Panc1 (cell line): ENCODE data around the gene MRPS23. TPM values are rescaled to one million over a fixed set of nuclear protein-coding genes. Genes with fewer than 3 reads are reported as not detected.

ENCODE experiments used
- ATAC-seq: fragments of 200-7000 bp; cut with Tn5 transposase; 2 replicates; pipeline ENCODE4 v1.9.1; 2020; ENCODE audit warnings: mild to moderate bottlenecking, moderate library complexity
- BruUV-seq: library from RNA; stranded (reverse); fragments of 400-500 nt; replicated peaks from 2 replicates; lab custom pipeline; 2021; lab: Mats Ljungman, UMichigan
- CTCF ChIA-PET: fragments of 300-600 bp; sonication (Branson Sonifier 250); formaldehyde crosslinking; loops from one replicate; lab custom pipeline; 2022; ENCODE audit warnings: antibody characterized with exemption; lab: Charles Lee
- POLR2A ChIA-PET: fragments of 300-600 bp; sonication (Branson Sonifier 250); formaldehyde crosslinking; loops from one replicate; lab custom pipeline; 2022; ENCODE audit warnings: antibody characterized with exemption; lab: Charles Lee
- DNase-seq: peaks from one replicate; pipeline ENCODE4 v3.0.0-alpha.2; 2010; ENCODE audit warnings: low read depth, low spot score
- H3K27ac ChIP-seq: 2 replicates; pipeline ENCODE4 v1.5.1; 2011; ENCODE audit warnings: mild to moderate bottlenecking, low read length, inconsistent platforms
- H3K27me3 ChIP-seq: fragments of 200-500 bp; sonication (Bioruptor generic); 2 replicates; pipeline ENCODE4 v1.6.0; 2014; ENCODE audit warnings: low read length, inconsistent platforms; ENCODE audit not compliant: control insufficient read depth, insufficient read depth
- H3K36me3 ChIP-seq: fragments of 200-500 bp; sonication (Bioruptor generic); 2 replicates; pipeline ENCODE4 v1.5.1; 2014; ENCODE audit warnings: inconsistent platforms, mild to moderate bottlenecking, low read length, moderate library complexity; ENCODE audit not compliant: control insufficient read depth, insufficient read depth
- H3K4me1 ChIP-seq: 2 replicates; pipeline ENCODE4 v1.5.1; 2011; ENCODE audit warnings: inconsistent platforms, mild to moderate bottlenecking, low read length, moderate library complexity; ENCODE audit not compliant: control insufficient read depth, insufficient read depth
- H3K4me3 ChIP-seq, 2 experiments: 2 replicates each; pipeline ENCODE4 v1.5.1; 2011 to 2012; ENCODE audit warnings: low read depth in 2 of 2, low read length in 2 of 2, mild to moderate bottlenecking in 2 of 2, inconsistent platforms in 1 of 2, moderate library complexity in 1 of 2
- H3K9me3 ChIP-seq: fragments of 200-500 bp; sonication (Bioruptor generic); 2 replicates; pipeline ENCODE4 v1.5.1; 2014; ENCODE audit warnings: low read depth, mild to moderate bottlenecking, inconsistent platforms, low read length, moderate library complexity; ENCODE audit not compliant: control insufficient read depth, insufficient read depth
- POLR2AphosphoS5 ChIP-seq: IDR thresholded peaks from 2 replicates; pipeline ENCODE4 v1.6.1; 2012; ENCODE audit warnings: mild to moderate bottlenecking, low read depth, low read length, moderate library complexity
- SIN3A ChIP-seq: IDR thresholded peaks from 2 replicates; pipeline ENCODE4 v1.6.1; 2012; ENCODE audit warnings: low read depth, mild to moderate bottlenecking, low read length, moderate library complexity, borderline replicate concordance; ENCODE audit not compliant: insufficient read depth
- TCF7L2 ChIP-seq: IDR thresholded peaks from 2 replicates; pipeline ENCODE4 v1.6.1; 2011; ENCODE audit warnings: mild to moderate bottlenecking, low read depth, low read length, inconsistent platforms
- in situ Hi-C: cut with HindIII; loops from 2 replicates; pipeline ENCODE4 v1.10.0; 2016; ENCODE audit warnings: low sequenced_read_pairs, low pct_unique_long_range_greater_than_20kb
- intact Hi-C: fragments of 100-400 bp; cut with micrococcal nuclease; formaldehyde crosslinking; loops from one replicate; pipeline ENCODE4 v1.10.0; 2022; ENCODE audit not compliant: unreplicated experiment
- total RNA-seq: library from RNA; stranded (reverse); gene quantifications from one replicate; pipeline ENCODE4 v1.2.1, GENCODE V29; 2021; ENCODE audit not compliant: unreplicated experiment
- TF ChIP-seq, protein P1 (sequence below): fragments of 450-650 bp; IDR thresholded peaks from 2 replicates; pipeline ENCODE4 v1.5.1; 2017; ENCODE audit warnings: mild to moderate bottlenecking
- TF ChIP-seq, protein P2 (sequence below), 2 experiments: IDR thresholded peaks; 2 replicates each; pipeline ENCODE4 v1.6.1; 2011 to 2012; ENCODE audit warnings: low read depth in 2 of 2, control low read depth in 1 of 2, low read length in 1 of 2, mild to moderate bottlenecking in 1 of 2, moderate library complexity in 1 of 2; ENCODE audit not compliant: insufficient read depth in 1 of 2

Gene MRPS23
- total RNA-seq, 1 experiment from 2014 or later = 85.4 TPM

DNA sequence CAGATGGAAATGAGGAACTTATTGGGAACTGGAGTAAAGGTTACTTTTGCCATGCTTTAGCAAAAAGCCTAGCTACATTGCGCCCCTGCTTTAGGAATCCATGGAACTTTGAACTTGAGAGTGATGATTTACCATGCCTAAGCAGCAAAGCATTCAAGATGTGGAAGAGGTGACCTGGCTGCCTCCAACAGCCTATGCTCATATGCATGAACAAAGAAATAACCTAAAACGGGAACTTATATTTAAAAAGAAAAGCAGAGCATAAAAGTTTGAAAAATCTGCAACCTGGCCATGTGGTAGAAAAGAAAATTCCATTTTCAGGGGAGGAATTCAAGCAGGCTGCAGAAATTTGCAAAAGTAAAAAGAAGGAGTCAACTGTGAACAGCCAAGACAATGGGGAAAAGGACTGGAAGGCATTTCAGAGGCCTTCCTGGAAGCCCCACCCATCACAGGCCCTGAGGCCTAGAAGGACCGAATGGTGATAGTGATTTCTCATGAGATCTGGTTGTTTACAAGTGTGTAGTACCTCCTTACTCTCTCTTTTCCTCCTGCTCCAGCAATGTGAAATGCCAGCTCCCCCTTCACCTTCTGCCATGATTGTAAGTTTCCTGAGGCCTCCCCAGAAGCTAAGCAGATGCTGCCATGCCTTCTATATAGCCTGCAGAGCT, 48.7 kb downstream of the MRPS23 start:
- no peak for DNase-seq
- intact Hi-C loops = no loop called here
- Histone ChIP-seq H3K9me3 (no peaks in the 10 kb centered on the region), H3K27ac (no peak overlapping the region), H3K4me1 (no peaks in the 10 kb centered on the region), H3K4me3 (no peak overlapping the region), H3K36me3 (no peaks in the 10 kb centered on the region), H3K27me3 (no peaks in the 10 kb centered on the region; the same call in 1 of the 2 replicates)
- BruUV-seq = no TSS peak
- TF ChIP-seq TCF7L2 (no peak), POLR2AphosphoS5 (no peak), SIN3A (no peak)
- TF ChIP-seq, protein P1, sequence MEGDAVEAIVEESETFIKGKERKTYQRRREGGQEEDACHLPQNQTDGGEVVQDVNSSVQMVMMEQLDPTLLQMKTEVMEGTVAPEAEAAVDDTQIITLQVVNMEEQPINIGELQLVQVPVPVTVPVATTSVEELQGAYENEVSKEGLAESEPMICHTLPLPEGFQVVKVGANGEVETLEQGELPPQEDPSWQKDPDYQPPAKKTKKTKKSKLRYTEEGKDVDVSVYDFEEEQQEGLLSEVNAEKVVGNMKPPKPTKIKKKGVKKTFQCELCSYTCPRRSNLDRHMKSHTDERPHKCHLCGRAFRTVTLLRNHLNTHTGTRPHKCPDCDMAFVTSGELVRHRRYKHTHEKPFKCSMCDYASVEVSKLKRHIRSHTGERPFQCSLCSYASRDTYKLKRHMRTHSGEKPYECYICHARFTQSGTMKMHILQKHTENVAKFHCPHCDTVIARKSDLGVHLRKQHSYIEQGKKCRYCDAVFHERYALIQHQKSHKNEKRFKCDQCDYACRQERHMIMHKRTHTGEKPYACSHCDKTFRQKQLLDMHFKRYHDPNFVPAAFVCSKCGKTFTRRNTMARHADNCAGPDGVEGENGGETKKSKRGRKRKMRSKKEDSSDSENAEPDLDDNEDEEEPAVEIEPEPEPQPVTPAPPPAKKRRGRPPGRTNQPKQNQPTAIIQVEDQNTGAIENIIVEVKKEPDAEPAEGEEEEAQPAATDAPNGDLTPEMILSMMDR = no peak
- TF ChIP-seq, protein P2, sequence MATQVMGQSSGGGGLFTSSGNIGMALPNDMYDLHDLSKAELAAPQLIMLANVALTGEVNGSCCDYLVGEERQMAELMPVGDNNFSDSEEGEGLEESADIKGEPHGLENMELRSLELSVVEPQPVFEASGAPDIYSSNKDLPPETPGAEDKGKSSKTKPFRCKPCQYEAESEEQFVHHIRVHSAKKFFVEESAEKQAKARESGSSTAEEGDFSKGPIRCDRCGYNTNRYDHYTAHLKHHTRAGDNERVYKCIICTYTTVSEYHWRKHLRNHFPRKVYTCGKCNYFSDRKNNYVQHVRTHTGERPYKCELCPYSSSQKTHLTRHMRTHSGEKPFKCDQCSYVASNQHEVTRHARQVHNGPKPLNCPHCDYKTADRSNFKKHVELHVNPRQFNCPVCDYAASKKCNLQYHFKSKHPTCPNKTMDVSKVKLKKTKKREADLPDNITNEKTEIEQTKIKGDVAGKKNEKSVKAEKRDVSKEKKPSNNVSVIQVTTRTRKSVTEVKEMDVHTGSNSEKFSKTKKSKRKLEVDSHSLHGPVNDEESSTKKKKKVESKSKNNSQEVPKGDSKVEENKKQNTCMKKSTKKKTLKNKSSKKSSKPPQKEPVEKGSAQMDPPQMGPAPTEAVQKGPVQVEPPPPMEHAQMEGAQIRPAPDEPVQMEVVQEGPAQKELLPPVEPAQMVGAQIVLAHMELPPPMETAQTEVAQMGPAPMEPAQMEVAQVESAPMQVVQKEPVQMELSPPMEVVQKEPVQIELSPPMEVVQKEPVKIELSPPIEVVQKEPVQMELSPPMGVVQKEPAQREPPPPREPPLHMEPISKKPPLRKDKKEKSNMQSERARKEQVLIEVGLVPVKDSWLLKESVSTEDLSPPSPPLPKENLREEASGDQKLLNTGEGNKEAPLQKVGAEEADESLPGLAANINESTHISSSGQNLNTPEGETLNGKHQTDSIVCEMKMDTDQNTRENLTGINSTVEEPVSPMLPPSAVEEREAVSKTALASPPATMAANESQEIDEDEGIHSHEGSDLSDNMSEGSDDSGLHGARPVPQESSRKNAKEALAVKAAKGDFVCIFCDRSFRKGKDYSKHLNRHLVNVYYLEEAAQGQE (IDR thresholded peaks at IDR 0.05; ENCODE audit: insufficient read depth in 1 of 2, low read depth in 2 of 2, low read length in 1 of 2) = no peak
- in situ Hi-C loops = no loop called here
- no peak for ATAC-seq
- ChIA-PET POLR2A (no interaction called here), CTCF (interaction anchor here (0.9 to 1.2 kb wide), 2 partner anchors 18 to 31 kb away, joined by 3 read pairs; no protein-coding TSS in a partner anchor)

DNA sequence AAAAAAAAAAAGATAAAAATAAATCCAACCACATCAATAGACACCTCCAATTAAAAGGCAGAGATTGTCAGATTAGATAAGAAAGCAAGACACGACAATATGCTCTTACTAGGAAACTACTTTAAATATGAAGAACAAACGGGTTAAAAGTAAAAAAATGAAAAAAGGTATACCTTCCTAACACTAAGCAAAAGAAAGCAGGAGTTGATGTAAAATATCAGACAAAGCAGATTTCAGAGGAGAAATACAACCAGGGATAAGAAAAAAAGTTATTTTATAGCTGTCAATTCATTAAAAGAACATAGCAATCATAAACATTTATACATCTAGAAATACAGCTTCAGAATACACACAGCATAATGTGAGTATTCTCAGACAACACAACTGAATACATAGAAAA, 55.0 kb downstream of the MRPS23 start:
- H3K27ac ChIP-seq = no peak overlapping the region
- POLR2A ChIA-PET = interaction anchor here (0.5 to 1.1 kb wide), 4 partner anchors 37 to 555 kb away, joined by 3 to 5 read pairs (median 4); no protein-coding TSS in a partner anchor
- DNase-seq (no peak), ATAC-seq (no peak)
- no peaks in the 10 kb centered on the region for H3K36me3 ChIP-seq
- in situ Hi-C loops = no loop called here
- no peaks in the 10 kb centered on the region for H3K4me1 ChIP-seq
- H3K9me3 ChIP-seq = no peaks in the 10 kb centered on the region
- CTCF ChIA-PET = interaction anchor here (0.6 kb wide), 1 partner anchor 12 kb away, joined by 5 read pairs; no protein-coding TSS in a partner anchor
- H3K4me3 ChIP-seq = no peak overlapping the region
- intact Hi-C loops = no loop called here
- BruUV-seq = no TSS peak
- H3K27me3 ChIP-seq = peaks cover 12% of the 10 kb centered on the region
- TF ChIP-seq, protein P1 = no peak
- TF ChIP-seq POLR2AphosphoS5 (no peak), SIN3A (no peak), TCF7L2 (no peak)
- TF ChIP-seq, protein P2 (IDR thresholded peaks at IDR 0.05; ENCODE audit: insufficient read depth in 1 of 2, low read depth in 2 of 2, low read length in 1 of 2) = no peak
